HG02981 (cell line): ENCODE data around the gene RHBDL3.

ENCODE experiments used
- ATAC-seq: cut with Tn5 transposase; IDR thresholded peaks from one replicate; pipeline ENCODE4 v1.9.1; 2021; ENCODE audit warnings: mild to moderate bottlenecking, moderate library complexity; ENCODE audit not compliant: unreplicated experiment

RHBDL3 gene

DNA sequence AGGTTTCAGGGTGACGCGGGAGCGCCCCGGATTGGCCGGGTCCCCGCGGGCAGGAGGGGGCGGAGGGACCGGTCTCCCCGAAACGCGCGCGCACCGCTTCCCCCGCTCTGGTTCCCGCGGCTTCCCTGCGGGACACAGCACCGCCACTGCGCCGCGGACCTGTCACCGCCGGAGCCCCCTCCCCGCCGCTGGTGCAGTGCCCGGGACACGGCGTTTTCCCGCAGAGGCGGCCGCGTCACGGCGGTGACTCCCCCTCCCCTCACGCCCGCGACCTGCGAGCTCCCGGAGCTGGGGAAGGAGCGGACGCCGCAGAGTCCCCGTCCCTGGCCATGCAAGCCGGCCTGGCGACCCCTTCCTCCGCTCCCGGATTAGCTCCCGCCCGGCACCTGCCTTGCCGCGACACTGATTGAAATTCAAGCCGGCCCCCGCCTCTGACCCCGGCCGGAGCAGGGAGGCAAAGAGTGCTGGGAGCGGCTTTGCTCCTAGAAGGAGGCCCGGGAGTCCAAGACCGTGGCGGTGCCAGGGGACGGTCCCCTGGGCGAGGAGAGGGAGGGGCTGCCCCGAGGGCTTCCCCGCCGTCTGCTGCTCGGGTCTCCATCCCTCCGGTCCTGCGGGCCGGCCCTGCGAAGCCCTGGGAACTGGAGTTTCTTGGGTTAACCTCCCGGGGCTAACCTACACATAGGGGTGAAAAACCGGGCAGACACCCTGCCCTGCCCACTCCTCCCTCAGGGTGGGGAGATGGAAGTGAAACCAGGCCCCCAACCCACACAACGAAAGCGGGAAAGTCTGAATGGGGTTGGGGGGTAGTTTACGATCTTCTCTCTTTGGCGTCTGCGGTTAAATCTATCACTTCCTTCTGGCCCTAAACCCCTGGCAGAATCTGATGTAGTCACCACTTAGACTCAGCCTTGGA, 1.0 kb downstream of the RHBDL3 start:
- ATAC-seq, result no peak

DNA sequence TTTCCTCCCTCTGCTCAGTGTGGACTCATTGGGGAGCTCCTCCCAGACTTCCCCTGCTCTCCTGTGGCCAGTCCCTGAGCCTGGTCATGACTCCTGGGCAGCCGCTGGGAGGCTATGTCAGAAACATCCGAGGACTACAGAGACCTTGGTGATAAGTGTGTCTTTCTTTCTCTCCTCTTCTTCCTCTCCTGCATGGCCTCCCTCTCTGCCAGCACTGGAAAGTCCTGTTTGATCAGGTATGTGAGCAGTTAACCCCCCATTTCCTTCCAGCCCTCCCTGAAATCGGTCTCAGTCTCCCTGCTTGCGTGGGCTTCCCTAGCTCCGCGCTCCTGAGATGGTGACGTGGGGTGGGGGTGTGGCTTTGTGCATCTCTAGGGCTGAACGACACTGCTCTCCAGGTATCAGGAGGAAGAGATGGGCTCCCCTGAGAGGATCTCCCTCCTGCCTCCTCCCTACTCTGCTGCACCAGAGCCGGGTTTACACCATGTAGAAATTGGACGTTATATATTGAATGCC, 2.1 kb downstream of the RHBDL3 start:
- ATAC-seq, result no peak

DNA sequence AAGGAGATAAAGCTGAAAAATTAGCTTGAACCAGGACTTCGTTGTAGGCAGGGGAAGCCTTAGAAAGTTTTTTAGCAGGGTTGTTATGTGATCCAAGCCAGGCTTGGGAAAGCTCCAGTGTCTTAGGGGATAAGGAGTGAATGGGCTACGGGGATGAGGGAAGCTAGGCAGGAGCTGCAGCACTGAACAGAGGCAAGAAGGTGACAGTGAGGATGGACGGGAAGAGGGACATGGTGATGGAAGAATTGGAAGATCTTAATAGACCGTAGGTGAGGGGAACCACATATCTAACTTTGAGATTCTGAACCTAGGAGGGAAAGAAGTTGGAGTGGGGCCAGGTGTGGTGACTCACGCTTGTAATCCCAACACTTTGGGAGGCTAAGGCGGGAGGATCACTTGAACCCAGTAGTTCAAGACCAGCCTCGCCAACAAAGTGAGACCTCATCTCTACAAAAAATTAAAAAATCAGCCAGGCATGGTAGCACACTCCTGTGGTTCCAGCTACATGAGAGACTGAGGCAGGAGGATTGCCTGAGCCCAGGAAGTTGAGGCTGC, 3.2 kb downstream of the RHBDL3 start:
- ATAC-seq, result no peak

DNA sequence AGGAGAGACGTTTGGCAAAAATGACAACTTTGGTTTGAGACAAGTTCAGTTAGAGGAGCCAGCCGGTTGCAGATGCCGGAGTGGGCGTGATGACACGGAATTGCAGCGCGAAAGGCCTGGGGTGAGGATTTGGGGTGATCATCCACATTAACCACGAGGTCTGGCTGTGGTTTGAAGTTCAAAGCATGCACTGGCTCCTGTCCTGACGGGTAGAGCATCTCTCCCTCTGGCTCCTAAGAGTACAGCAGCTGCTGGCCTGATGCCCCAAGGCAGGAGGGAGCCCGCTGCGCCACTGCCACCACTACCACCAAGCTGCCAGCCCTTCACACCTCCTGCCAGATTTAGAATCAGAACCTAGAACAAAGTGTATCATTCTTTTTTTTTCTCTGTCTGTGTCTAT, 3.7 kb downstream of the RHBDL3 start:
- no peak for ATAC-seq

DNA sequence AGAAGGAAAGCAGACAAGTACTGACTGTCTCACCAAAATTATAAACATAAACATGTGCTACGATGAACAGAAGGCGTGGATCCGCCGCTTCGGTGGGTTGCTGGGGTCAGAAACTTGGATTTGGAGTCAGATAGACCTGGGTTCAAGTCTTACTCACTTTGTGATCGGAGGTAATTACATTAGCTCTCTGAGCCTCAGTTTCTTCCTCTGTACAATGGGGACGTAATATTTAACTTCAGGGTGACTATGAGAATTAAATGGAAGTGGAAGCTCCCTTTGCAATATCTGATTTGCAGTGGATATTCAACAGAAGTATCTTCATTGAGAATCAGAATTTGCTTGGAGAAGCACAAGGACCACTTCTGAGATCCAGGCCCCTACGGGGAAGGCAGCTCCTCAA, 6.2 kb downstream of the RHBDL3 start:
- no peak for ATAC-seq

DNA sequence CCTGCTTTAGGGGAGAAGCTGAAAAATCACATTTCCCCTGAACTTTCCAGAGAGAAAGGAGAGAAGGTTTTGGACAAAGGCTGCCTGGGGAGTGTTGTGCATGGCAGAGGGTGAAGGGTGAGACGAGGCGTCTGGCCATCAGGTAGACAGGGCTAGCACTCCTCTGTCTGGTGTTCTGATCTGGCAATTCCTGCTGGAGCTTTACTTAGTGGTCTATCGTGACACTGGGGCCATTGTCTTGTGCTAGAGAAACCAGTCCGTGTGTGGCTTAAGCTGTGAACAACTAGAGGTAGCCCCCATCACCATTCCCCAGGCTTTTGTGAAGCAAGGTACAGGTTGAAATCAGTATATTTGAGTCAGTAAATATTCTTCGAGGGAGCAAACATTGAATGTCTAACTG, 8.5 kb downstream of the RHBDL3 start:
- no peak for ATAC-seq

DNA sequence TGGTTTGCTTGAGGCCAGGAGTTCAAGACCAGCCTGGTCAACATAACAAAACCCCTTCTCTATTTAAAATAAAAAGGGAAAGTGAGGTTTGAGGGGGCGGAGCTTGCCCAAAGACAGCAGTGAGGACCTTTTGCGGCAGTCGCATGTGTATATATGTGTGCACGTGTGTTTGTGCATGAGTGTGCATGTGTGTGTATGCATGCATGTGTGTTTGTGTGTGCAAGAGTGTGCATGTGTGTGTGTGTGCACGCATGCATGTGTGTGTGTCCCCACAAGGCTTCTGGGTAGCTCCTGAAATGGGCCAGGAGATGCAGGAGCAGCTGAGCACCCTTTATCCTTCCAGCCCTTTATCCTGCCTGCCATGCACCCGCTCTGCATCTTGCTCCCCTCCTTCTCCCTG, 9.0 kb downstream of the RHBDL3 start:
- ATAC-seq, result no peak

DNA sequence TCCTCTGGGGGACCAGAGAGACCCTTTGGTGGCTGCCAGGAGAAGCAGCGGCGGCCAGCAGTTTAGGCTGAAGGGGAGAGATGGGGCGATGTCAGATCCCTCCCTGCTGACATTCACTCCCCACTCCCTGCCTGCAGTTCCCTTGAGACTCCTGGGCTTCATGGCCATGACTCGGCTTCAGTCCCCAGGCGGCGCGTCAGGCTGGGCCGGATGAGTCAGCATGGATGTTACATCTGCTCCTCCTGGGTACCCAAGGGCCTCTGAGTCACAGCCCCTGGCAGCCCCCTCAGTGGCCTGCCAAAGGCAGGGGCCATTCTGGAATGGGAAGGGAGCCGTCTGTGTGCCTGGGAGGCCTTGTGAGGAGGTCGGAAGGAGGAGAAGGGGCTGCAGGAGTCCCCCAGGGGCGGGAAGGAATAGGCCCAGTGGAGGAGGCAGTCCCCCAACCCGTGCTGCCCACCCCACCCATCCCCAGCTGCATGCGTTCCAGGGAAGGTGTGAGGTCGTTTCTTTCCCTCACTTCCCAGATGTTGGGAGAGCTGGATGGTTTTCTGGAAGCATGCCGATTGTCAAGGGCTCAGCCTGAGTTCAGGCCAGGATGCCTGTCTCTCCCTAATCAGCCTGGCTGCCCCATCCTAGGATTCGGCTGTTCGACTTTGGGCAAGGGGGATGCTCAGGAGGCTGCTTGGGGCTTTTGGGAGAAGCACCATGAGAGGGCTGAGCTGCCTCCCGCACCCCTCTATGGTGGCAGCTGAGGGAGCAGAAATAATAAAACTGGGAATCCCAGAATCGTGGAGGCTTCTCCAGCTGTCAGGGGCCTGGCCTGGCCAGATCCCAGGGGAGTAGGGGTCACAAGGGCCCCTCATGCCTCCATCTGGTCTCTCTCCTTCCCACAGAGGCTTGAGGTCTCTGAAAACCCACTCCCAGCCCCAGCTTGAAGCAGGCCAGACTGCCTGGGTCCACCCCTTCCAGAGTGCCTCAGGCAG, 9.7 kb downstream of the RHBDL3 start:
- ATAC-seq, result no peak

DNA sequence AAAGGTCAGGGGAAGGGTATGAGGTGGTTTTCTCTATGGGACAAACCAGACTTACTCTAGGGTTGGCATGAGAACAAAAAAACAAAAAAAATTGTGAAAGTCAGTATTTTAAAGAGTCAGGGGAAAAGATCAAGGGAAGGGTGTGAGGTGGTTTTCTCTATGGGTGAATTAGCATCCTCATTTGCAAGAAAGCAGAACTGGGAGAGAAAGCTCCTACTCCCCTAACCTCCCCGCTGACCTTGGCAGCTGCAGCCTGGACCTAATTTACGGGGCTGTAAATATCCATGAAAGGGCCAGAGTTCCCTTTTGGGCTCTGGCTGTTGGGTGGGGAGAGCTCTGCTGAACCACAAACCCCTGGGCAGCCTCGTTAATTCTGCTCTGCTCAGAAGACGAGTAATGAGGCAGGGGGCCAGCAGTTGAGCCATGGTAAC, 10.6 kb downstream of the RHBDL3 start:
- no peak for ATAC-seq

DNA sequence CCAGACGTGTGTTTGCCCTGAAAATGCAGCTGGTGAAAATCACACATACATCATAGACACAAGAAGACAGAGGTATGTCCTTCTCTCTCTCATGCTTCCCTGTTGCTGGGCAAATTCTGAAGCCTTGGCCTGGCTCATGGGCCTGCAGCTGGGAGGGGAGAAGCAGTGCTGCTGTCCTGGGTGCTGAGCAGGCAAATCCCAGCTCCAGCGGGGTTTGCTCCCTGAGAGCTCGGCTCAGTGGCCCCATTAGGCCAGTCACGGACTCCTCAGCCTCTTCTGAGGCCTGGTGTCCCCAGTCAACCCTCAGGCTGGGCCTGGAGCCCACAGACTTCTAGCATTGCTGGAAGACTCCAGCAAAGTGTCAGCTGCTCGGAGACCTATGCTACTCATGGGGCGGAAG, 11.7 kb downstream of the RHBDL3 start:
- no peak for ATAC-seq

DNA sequence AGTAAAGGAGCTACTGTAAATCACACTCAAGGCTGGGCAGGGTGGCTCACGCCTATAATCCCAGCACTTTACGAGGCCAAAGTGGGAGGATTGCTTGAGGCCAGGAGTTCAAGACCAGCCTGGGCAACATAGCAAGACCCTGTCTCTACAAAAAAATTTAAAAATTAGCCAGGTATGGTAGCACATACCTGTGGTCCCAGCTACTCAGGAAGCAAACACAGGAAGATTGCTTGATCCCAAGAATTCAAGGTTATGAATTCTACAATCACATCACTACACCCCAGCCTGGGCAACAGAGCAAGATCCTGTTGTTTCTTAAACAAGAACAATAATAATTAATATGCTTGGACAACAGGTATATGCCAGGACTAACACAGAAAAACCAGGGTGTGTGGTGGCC, 13.2 kb downstream of the RHBDL3 start:
- ATAC-seq, result no peak

DNA sequence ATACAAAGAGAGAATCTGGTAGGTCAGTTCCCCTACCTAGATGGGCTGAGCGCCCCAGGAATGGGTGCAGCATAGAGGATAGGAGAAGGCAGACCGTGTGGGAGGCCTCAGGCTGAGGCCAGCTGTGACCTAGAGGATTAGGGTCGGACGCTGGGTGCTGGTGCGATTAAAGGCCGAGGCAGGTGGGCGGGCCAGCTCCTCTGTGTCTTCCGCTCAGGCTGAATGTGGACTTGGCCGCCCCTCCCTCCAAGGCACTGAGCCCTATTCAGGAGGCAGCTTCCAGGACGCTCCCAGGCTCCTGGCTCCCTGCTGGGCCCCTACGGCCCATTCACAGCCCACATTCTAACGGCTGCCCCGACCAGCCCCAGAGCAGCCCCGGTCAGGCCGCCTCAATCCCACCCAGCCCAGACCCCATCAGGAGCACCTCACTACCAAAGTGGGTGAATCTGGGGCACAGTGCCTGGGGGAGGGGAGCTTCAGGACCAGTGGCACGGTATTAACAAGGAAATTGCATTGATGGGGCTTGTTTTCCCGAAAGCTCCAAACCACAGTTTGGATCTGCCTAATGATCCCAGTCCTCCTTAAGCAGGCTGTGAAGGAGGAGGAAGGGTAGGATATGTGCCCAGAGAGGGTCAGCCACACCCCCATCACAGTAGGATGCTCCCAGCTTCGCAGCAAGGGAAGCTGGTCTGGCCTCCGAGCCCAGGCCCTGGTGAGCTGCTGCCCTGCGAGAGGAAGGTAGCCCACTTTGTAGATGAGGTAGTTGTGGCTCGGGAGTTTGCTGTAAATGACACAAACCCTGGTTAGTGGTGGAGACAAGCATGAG, 14.5 kb downstream of the RHBDL3 start:
- no peak for ATAC-seq

DNA sequence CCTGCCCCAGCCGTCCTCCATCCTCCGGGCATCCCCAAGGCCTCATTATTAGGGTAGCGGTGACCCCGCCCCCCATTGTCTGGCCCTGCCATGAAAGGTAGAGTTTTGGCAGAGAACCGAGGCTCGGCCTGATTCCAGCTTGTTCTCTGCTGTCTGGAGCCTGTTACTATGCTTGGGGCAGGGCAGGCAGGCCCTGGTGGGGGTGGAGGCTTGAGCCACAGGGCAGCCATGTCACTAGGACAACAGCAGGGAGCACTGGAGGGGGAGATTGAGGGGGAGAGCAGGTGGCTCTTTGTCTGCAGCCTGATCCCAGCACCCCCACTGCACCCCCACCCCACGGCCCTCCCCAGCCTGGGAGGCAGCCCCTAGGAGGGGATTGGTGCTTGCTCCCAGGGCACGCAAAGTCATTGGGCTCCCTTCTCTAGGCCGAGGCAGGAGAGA, 15.4 kb downstream of the RHBDL3 start:
- ATAC-seq, result no peak

DNA sequence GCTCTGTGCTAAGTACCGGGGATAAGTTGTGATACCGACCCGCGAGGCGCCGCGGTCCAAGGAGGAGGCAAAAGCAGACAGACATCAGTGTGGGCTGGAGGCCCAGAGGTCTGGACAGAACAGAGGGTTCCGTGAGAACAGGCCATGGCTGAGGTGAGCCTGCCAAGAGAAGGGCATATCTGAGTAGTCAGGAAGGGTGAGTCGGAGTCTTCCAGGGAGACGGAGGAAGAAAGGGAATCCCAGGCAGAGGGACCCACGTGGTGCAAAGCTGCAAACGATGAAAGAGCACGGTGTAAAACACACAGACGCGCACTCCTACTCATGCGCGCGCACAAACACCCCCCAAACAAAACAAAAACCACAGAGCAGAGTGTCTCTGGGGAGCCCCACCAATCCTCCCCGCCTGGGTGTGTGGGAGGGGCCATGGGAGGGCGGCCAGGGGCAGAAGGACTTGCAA, 18.1 kb downstream of the RHBDL3 start:
- no peak for ATAC-seq

DNA sequence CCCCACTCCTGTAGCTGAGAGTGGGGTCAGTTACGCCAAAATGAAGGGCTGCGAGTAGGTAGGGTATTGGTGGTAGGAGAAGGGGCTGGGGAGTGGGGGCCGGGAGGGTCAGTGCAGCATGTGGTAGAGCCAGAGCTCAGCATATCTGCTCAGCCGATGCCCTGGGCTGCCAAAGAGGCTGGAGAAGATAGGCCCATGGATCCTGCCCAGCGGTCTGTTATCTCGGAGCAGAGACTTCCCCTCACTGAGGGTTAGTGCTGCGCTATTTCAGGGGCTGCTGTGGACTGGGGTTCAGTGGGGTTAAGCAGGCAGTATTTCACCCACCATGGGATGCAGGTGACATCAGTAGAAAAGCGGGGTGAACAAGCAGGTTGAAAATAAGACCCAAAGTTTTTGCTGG, 19.7 kb downstream of the RHBDL3 start:
- ATAC-seq, result no peak

DNA sequence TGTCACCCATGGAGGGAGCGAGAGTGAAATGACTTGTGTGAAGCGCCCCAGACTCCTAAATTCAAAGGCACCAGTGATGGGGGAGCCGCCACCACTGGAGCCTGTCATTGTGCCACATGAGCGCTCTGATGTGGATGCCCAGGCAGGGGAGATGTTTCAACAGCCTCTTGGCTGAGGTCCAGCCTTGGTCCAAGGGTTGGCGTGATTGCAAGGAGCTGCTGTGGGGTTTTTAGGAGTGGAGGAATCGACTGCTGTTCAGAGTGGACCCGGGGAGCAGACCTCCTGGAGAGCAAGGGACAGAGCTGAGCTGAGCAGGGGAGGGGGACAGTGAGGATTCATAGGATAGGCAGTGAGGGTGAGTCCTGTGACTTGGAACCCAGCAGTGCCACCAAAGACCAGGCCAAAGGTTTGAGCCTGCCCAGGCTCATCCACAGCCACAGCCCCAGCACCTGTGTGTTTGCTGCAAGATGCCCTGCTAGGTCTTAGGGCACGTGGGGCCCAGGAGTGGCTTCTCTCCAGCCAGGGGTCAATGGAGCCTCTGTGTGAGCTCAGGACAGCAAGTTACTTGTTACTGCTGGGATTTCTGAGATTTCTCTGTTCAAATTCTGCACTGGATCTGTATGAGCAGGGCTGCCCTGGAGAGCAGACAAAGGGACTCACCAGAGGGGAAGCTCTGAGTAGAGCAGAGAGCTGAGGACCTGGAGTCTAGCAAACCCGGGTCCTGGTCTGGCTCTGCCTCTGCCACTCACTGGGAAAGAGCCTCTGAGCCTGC, 20.3 kb downstream of the RHBDL3 start:
- ATAC-seq, result no peak

DNA sequence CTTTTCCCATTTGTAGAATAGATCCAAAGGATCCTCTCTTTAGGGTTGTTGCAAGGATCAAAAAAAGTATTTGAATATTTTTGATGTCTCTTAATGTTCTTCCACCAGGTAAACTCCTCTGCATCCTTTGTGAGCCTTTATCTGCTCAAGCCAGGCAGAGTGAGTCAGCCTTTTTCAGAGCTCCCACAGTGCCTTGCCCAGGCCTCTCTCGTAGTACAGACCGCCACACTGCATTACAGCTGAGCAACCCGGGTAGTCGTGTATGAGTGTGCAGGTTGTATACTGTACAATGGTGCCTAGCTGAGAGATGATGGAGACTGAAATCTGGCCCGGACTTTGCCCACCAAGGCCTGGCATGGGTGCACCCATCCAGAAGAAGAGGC, 20.9 kb downstream of the RHBDL3 start:
- ATAC-seq, result no peak

DNA sequence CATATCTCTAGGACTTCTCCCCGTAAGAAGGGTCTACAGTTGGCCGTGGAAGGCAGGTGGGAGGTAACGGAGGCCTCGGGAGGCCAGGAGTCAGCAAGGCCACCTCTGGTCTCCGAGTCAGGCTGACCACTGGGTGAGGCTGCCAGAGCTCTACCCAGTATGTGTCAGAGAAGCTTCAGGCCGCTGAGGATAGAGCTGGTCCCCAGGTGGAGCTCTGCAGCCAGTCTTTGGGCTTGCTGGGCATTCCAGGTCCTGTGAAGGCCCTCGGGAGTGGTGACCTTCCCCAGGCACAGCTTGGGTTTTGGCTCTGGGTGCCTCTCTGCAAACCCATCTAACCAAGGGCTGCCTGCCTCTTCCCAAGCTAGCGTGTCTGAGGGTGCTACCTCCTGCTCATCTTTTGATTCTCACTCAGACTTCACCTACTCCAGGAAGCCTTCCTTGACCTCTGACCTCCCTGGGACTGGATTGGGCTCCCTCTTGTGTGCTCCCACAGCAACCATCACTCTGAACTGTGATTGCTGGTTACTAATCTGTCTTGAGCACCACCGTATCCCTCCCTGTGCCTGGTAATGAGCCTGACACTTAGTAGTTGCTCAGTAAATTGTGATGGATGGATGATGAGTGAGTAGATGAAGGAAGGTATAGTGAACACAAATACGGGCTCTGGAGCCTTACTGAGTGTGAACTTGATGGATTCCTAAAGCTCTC, 22.3 kb downstream of the RHBDL3 start:
- ATAC-seq, result no peak

DNA sequence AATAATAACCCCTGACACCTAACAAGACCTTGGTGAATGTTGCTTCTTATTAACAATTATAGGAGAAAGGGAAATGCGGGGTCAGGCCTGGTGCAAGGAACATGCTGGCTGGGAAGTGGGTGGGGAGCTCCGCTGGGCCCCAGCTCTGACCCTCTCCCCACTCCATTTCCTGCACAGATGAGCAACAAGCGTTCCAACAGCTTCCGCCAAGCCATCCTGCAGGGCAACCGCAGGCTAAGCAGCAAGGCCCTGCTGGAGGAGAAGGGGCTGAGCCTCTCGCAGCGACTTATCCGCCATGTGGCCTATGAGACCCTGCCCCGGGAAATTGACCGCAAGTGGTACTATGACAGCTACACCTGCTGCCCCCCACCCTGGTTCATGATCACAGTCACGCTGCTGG, 23.0 kb downstream of the RHBDL3 start:
- no peak for ATAC-seq
